ENCODE results near the gene DSCAM. TPM values are rescaled to one million over a fixed set of nuclear protein-coding genes. Genes with fewer than 3 reads are reported as not detected.

The DSCAM gene
- total RNA-seq, 1 experiment from 2014 or later, result 0.13 TPM

- TF ChIP-seq TEAD1 (CRISPR knock-in tag; IDR thresholded peaks at IDR 0.05) (no peak), KAT7 (CRISPR knock-in tag; IDR thresholded peaks at IDR 0.05; ENCODE audit: borderline replicate concordance) (no peak), USF2 (CRISPR knock-in tag; IDR thresholded peaks at IDR 0.05) (no peak), HMGA2 (CRISPR knock-in tag; IDR thresholded peaks at IDR 0.05) (no peak), ZNF317 (CRISPR knock-in tag; IDR thresholded peaks at IDR 0.05; ENCODE audit: borderline replicate concordance, low read depth) (no peak)
These were observed 205.9 kb downstream of the DSCAM start (continued) for GRCh38 chr21:40641042-40641441.

GRCh38 chr21:40640266-40640789, 206.6 kb downstream of the DSCAM start:
- Mint-ChIP-seq H3K27ac (no peak overlapping the region), H3K4me3 (no peak overlapping the region), H3K36me3 (peaks cover 3% of the 10 kb centered on the region; the same call in 1 of the 2 replicates), H3K4me1 (no peaks in the 10 kb centered on the region), H3K27me3 (ENCODE audit: low read depth) (no peaks in the 10 kb centered on the region), H3K9me3 (peaks cover 21% of the 10 kb centered on the region)
- no peak for DNase-seq (ENCODE audit: low spot score)
- ChIA-PET CTCF (no interaction called here), POLR2A (no interaction called here)
- no peak for TF ChIP-seq MAX (CRISPR knock-in tag; IDR thresholded peaks at IDR 0.05)
- TF ChIP-seq ZNF121 (CRISPR knock-in tag; IDR thresholded peaks at IDR 0.05), result no peak
- TF ChIP-seq NFATC4 (CRISPR knock-in tag; IDR thresholded peaks at IDR 0.05), result no peak
- TF ChIP-seq ESRRA (CRISPR knock-in tag; IDR thresholded peaks at IDR 0.05; ENCODE audit: borderline replicate concordance), result no peak
- ATAC-seq, result no peak

GRCh38 chr21:40639616-40640194, 207.3 kb downstream of the DSCAM start:
- H3K27ac Mint-ChIP-seq, result no peak overlapping the region
- CTCF ChIA-PET, result no interaction called here
- ATAC-seq (no peak), DNase-seq (ENCODE audit: low spot score) (no peak)
- H3K27me3 Mint-ChIP-seq (ENCODE audit: low read depth), result no peaks in the 10 kb centered on the region
- no peaks in the 10 kb centered on the region for H3K4me1 Mint-ChIP-seq
- H3K4me3 Mint-ChIP-seq, result no peak overlapping the region
- peaks cover 15% of the 10 kb centered on the region for H3K9me3 Mint-ChIP-seq
- H3K36me3 Mint-ChIP-seq, result peaks cover 3% of the 10 kb centered on the region; the same call in 1 of the 2 replicates
- POLR2A ChIA-PET, result no interaction called here
- TF ChIP-seq ZNF317 (CRISPR knock-in tag; IDR thresholded peaks at IDR 0.05; ENCODE audit: borderline replicate concordance, low read depth), result no peak
- TF ChIP-seq USF1 (CRISPR knock-in tag; IDR thresholded peaks at IDR 0.05), result no peak
- no peak for TF ChIP-seq NR1H2 (CRISPR knock-in tag; IDR thresholded peaks at IDR 0.05)
- no peak for TF ChIP-seq ZBTB43 (CRISPR knock-in tag; IDR thresholded peaks at IDR 0.05)
- TF ChIP-seq NR2C2 (CRISPR knock-in tag; IDR thresholded peaks at IDR 0.05), result no peak
- TF ChIP-seq ZNF219 (CRISPR knock-in tag; IDR thresholded peaks at IDR 0.05; ENCODE audit: borderline replicate concordance), result no peak
- no peak for TF ChIP-seq ATF6 (CRISPR knock-in tag; IDR thresholded peaks at IDR 0.05)
- TF ChIP-seq ATF1 (CRISPR knock-in tag; IDR thresholded peaks at IDR 0.05), result no peak
- TF ChIP-seq IRF2 (CRISPR knock-in tag; IDR thresholded peaks at IDR 0.05; ENCODE audit: borderline replicate concordance, low read depth), result no peak
- no peak for TF ChIP-seq RORB (CRISPR knock-in tag; IDR thresholded peaks at IDR 0.05)
- TF ChIP-seq RELA (CRISPR knock-in tag; IDR thresholded peaks at IDR 0.05; ENCODE audit: borderline replicate concordance), result no peak
- TF ChIP-seq ZNF532 (CRISPR knock-in tag; IDR thresholded peaks at IDR 0.05; ENCODE audit: borderline replicate concordance), result no peak
- TF ChIP-seq STAT6 (CRISPR knock-in tag; conservative IDR thresholded peaks at IDR 0.05; ENCODE audit: low read depth), result no peak
